ENCODE measurements around the gene MPPE1.

DNA sequence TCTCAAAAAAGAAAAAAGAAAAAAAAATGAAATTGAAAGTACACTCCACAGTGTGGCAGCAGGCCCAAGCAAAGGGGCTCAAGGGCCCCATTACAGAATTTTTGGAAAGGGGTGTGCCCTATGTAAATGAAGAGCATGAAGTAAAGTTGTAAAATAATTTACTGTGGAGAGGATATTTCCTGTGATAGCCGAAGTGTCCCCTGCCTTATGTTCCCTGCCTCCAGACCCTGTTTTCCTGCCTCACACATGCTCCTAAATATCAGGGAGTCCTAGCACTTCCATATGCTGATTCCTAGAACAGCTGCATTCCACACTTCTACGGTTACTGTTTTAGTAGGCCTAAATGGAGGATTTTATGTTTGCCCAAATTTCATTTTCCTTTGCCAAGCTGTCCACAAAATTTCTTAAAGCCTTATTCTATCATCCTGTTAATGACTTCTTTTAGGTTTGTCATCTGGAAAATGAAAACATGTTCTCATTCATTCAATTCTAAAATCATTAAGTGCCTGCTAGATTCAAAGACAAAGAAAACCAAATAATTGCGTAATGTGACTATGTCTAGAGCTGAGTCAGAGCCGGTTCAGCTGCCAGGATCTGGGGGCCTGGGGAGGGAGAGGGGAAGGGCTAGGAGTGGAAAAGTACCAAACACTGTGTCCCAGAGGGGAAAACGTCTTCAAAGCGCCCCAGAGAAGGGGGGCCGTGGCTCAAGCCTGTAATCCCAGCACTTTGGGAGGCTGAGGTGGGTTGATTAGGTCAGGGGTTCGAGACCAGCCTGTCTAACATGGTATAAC is 47.3 kb upstream of the MPPE1 start:
- TF ChIP-seq ZBTB33 (CRISPR knock-in tag; IDR thresholded peaks at IDR 0.05) (no peak), SAP30 (IDR thresholded peaks at IDR 0.05; ENCODE audit: borderline replicate concordance, insufficient read depth, low read depth, low read length, poor library complexity, severe bottlenecking) (no peak), ZNF589 (CRISPR knock-in tag; IDR thresholded peaks at IDR 0.05; ENCODE audit: low read depth) (no peak)
- TF ChIP-seq, protein P1, sequence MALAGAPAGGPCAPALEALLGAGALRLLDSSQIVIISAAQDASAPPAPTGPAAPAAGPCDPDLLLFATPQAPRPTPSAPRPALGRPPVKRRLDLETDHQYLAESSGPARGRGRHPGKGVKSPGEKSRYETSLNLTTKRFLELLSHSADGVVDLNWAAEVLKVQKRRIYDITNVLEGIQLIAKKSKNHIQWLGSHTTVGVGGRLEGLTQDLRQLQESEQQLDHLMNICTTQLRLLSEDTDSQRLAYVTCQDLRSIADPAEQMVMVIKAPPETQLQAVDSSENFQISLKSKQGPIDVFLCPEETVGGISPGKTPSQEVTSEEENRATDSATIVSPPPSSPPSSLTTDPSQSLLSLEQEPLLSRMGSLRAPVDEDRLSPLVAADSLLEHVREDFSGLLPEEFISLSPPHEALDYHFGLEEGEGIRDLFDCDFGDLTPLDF (CRISPR knock-in tag; IDR thresholded peaks at IDR 0.05), result no peak
